Activated CD4-positive, alpha-beta T cell treated with anti-CD3 and anti-CD28 coated beads, Interleukin-2, Interleukin-4, amounts not matched to agents 100 ng/mL and 50 ng/mL, durations not matched to agents 16 hours and 8 hours (primary cell): ENCODE data around the gene SHF.
A peak's percentile ranks its signal among the peaks of the same experiment; 100 is the strongest.

Experiments used
- DNase-seq: peaks from one replicate; pipeline ENCODE4 v3.0.0-alpha.2; 2020; ENCODE audit warnings: low spot score

The SHF gene

DNA sequence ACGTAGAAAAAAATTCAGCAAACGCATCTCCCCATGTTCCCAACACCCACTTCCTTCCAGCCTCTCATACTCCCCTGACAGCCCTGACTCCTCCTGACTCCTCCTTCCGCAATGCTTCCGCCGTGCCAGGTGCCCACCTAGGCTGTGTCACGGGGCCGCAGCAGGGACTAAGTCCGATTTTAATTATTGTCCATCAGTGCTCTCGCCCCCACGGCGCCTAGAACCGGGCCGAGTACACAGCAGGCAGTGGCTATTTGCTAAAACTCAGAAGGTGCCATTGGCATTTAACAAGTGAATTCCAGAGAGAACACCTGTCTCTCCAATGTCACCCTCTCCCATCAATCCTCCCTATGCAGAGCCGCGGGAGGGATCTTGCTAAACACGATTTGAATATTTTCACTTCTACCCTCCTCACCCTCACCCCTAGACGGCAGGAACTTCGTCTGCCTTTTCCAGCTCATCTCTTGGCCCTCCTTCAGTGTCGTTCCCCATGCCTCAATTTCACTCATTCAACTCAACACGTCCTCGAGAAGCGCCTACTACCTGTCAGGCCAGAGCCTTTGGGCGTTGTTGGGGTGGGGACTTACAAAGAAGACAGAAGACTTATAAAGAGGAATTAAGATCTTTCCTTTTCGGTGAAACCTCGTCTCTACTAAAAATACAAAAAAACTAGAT, 11.5 kb upstream of the SHF start:
- peak; percentile 40 for DNase-seq

DNA sequence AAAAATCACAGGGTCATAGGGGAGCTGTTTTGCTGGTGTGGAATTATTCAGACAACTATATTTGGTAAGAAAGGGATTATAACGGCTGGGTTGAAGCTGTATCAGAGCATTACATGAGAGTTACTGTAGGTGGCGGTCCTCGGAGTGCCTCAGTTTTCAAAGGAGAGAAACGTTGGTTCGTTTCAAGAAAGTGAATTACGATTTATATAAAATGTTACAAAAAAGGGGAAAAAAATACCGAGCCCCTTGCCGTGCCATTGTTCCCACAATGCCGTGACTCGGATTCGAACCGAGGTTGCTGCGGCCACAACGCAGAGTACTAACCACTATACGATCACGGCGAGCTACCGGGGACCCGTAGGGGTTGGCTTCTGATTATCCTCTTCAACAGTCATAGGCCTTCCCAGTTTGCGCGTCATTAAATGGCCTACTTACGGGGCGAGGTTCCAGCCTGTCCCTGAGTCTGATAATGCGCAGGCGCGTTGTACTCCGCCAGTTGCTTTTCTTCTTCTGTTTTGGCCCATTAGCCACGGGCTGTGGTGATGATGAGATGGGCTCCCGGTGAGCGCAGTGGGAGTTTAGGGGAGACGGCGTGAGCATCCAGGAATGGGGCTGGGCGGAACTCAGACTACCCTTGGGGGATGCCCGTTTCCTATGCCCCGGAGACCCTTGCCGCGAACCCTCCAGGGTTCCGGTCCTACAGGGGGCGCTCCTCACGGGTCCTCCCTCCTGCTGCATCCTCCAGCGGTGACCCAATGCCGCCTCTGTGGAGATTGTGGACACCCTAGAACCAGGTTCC, 10.8 kb upstream of the SHF start:
- peak; percentile 92 for DNase-seq

DNA sequence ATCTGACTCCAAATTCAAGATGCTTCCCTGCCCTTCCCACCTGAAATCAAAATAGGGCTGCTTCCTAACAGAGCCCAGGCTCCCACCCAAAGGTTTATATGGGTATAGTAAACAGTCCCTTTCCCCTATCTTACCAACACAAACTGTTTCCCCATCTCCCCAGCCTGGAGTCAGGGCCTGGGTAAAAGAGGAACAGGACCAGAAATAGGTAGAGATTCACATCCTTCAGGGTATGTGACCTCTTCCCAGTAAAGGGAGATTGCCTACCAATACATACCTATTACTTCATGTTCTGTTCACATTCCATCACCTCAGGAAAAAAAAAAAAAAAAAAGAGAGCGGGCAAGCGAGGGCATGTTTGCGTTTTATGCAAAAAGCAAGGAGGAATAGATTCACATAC, 9.7 kb upstream of the SHF start:
- no peak for DNase-seq

DNA sequence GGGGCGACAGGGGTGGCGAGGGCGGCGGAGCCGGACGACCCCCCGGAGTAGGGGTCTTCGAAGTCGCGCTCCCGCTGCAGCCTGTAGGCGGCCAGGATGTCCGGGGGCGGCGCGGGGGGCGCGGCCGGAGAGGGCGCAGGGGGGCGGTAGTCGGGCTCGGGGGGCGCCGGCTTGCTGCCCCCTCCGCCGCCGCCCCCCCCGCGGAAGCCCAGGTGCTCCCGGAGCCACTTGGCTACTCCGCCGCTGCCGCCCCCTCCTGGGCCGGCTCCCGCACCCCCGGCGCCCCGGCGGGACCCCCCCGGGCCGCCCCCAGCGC, 230 bp downstream of the SHF start:
- no peak for DNase-seq

DNA sequence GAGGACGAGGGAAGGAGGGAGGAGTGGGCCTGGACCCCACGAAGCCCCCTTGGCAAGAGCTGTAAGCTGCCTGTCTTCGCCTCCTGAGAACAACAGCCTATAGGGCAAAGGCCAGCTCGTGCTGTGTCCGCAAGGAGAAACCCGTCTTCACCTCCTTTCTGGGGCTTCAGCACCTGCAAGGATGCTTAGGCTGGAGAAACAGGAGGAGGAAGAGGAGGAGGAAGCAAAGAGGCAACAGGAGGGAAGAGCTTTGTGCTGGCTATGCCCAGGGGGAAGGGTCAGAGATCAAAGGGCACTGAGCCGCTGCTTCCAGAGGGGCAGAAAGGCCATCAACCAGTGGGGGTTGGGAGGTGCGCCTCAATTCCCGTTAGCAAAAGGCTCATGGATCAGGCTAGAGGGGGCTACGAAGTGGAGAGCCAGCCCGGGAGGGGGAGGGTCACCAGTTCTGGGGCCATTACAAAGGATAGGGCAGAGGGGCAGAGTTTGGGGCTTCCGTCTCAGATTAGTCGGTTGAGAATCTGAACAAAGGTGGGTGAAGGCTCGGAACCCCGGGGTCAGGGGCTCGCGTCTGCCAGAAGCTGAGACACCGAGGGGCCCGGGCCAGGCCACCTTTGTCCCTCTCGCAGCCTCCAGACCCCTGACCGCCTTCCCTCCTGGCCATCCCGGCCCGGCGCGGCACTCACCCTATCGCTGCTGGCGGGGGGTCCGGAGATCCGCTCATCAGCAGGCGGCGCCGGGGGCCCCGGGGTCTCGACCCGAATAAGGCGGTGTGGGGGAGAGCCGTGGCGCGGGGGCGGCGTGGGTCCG, 792 bp downstream of the SHF start:
- DNase-seq: no peak

DNA sequence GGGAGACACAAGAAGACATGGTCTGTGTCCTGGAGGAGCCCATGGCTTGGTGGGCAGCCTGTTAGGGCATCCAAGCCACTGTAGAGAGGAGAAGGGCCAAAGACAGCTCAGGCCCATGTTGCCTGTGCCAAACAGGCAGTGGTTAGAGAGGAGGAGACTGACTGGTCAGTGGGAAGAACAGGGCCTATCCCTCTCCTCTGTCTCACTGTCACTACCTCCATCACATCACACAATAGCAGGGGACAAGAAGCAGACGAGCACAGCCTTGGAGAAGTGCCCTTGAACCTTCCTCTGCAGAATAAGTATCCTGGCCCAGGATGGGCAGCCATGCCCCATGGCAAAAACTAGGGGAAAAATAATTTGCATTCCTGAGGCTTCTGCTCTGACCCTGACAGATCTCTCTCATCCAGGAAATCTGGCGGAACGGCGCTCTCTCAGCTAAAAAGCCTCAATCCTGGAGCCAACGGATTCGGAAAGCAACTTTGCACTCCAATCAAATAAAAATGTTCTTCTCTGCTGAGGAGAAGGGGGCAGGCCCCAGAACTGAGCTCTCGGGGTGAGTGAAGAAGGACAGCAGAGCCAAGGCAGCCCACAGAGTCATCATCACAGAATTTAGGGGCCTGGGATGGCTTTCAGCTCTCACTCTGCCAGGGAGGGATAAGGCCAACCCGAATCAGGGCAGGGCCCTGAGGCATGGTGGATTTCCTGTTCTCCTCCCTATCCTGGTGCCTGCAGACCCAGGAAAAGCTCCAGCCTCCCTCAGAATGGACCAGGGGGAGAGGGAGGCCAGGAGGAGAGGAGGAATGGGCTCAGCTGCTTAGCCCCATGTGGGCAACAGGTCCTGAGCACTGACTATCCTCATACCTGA, 1.6 kb downstream of the SHF start:
- DNase-seq: no peak

DNA sequence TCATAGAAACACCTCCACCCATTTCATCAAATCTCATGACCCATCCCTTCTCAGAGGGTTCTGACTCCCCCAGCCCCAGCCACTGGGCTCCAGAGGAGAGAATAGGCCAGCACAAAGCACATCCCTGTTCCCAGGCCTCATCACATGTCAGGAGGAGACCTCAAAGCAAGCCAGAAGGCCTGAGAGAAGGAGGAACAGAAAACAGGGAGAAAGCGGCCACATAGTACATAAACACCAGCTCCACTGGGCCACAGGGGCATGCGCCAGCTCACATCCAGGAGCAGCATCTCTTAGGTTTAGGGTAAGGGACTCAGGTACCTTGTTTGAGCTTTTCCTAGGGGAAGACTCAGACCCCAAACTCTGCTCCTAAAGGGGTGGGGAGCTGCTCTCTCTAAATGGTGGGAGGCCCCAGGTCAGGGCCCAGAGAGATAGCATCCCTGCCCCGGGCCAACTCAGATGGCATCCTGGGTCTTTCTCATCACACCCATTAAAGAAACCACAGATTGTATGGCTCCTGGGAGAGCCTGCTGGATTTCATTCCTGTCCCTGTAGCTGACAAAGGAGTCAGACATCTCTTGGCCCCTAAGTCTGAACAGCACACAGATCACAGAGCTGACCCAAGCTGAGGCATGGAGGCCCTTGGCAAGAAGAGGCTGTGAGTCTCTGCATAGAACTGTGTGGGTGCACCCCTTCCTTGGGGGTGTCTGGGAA, 2.5 kb downstream of the SHF start:
- no peak for DNase-seq

DNA sequence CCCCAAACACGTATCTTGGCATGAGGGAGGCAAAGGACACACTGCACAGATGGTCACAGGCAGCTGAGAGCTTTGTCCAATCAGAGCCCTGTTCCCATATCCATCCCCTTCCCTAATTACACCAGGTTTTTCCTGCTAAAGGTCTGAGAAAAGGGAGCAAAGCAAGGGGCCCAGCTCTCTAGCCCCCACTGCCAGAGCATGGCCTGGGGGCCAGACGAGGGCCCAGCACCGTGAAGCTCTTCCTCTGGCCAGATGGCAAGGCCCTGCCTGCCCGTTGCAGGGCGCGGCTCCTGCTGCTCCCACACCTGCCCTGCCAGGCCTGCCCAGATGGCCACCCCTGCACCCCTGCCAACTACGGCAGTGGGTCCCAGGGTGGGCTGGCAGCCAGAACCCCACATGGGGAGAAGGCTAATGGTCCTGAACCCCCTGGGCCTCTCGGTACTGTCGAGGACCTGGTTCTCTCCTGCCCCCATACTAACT, 3.2 kb downstream of the SHF start:
- DNase-seq: no peak

DNA sequence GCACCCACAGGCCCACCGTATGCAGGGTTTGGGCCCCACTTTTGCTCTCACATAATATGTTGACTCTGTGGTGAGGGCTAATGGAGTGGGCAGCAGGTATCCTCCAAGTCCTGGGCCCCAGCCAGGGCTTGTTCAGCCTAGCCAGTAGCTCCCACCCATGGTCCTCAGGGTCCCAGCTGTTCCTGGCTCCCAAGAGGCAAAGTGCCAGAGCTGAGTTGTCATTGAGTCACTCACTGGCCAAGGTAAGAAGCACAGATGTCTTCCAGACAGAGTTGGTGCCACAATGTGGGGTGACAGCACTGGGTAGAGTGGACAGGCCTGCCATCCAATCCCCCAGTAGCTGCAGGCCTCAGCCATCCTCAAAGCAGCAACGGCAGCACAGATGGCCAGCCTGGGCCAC, 4.3 kb downstream of the SHF start:
- DNase-seq: no peak

DNA sequence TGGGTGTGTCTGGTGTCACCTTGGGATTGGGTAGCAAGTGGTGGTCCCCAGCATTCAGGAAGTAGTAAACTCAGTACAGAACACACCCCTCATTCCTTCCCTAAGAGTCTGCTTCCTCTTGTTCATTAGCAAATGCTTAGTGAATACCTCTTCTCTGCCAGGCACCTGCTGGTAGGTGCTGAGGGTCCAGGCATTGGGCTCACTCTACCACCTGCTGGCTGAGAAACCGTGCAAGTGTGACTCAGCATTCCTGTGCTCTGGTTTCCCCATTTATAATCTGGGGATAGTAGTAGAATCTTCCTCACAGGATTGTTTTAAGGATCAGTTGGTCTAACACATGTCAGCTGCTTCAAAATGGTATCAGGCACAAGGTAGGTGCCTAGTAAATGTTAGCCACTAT, 4.8 kb downstream of the SHF start:
- no peak for DNase-seq

DNA sequence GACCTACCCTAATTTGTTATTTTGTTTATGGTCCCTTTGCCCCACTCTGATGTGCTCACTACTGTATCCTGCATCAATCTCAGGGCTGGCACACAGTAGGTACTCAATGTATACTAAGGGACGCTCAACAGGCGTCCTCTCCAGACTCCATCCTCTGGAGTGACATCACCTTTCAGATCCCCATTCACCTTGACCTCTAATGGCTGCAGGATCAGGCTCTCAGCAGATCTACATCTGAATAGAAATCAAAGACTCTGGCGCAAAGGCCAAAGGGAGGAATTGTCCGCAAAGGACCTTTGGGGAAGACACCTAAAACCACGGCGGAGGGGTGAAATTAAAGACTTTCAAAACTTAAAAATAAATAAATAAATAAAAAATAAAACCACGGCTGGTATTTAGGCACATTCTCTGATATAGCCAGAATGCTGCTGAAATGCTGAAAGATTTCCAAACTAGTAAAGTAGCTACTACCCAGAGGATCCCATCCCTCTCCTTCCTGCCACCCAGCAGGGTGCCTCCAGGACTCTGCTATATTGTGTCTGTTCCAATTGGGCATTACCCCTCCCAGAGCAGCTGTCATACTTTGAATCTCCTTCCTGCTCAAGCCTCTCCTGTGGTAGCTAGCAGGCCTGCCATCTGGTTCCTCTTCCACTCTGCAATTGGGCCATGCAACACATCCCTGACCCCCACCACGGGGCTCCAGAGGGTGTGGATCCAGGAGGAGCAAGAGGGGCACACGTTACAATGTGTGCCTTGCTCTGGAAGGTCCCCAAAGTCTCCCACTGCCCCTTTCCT, 6.1 kb downstream of the SHF start:
- no peak for DNase-seq

DNA sequence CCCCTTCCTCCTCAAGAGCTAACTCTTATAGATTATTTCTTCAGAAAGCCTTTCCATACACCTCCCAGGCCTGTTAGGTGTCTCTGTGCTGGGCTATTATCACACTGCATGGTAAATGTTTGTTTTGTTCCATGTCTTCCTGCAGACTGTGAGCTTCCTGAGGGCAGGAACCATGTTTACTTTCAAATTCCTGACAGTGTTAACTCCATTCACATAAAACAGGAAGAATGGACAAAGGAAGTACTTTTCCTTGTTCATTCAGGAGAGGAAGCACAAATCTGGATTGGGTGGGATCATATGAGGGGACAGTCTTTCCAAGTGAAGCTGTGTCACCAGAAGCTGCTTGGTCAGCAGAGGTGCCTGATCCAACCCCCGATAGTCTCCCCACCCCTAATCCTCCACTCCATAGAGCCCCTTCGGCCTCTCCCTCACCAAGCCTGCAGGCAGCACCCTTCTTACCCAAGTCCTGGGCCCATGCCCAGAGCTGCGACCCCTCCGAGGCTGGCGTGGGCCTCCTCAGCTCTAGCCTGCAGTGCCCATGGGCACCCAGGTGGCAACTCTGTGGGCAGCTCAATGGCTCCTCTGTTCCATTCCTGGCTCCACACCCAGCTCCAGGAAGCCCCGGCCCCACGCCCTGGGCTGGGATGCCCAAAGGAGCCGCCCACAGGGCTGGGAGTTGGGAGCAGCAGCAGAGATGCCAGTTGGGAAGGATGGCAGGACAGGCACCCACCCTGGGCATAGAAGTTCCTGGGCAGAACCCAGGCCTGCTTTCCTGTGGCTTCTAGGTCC, 6.9 kb downstream of the SHF start:
- DNase-seq: no peak

DNA sequence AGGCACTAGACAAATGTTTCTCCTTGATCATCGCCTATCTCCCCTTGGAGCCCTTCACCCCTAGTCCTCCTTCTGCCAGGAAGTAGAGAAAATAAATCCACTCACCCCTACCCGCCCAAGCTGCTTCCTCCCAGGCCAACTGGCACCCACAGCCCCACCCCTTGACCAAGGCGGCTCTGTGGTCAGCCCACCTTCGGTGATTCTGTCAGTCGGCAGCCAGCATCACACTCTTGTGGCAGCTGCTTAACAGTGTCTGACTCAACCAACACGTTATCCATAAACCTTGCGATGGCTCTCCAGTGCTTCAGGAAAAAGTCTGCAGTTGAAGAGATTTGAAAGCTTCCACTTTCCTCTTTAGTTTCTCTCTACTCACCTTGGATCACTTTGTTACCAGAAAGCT, 7.6 kb downstream of the SHF start:
- DNase-seq: peak; percentile 31

DNA sequence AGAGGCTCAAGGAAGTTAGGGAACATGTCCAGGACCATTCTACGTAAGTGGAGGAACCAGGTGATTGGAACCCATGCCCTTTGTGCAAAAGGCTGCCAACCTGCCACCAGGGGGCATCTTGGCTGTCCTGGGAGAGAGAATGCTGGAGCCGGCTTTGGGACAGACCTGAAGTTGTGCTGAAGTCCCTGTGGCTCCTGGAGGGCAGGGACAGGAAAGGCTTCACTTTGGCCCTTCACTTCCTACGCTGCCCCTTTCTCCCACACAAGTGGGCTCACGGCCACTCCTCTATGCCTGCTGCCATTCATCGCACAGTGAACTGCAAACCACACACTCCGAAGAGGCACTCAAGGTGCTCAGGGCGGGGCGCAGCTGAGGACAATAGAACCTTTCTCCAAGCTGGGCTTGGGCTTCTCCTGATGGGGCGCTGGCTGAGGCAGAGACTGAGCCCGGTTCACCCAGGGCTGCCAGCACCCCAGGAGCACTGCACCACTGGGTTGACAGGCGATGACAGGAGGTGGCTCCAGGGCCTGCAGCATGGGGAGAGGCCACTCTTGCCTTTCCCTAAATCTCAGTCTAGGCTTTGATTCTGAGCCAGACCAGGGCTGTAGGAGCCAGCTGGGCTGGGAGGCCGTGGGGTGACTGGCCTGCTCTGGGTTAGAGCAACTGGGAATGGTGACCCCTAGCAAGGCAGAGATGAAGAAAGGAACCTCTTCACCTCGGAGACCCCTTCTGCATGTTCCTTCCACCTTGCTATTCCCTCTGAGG, 8.4 kb downstream of the SHF start:
- peak; percentile 40 for DNase-seq

DNA sequence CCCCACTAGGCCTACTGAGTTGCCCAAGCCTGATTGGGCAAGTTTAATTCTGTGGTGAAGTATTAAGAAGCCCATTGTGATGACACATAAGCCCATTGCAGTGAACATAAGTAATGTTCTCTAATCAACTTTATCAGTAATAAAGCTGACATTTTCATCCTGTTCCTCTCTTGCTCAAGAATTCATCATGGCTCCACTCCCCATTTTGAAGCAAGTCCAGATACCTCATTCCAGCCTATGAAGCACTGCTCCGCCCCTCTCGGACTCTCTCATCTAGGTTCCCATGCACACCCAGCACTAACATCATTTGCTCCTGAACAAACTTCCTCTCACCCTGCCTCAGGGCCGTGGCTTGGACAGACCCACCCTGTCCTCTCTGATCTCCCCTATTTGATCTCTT, 10.5 kb downstream of the SHF start:
- no peak for DNase-seq

DNA sequence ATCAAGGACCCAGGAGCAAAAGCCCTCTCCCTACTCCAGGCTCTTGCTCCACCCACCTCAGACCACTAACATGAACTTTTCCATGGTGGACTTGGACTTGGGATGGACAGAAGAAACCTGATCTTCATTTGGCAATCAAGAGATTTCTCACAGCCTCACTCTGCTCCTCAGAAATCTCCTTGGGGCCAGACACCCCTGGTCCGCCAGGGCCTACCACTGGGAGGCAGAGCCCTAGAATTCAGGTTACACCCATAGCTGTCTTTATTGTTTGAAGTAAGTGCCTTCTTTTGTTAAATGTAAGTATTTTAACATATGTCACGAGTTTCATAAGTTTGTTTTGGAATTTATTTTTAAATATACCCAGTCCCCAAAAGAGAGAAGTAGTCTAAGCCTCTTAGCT, 13.2 kb downstream of the SHF start:
- no peak for DNase-seq

DNA sequence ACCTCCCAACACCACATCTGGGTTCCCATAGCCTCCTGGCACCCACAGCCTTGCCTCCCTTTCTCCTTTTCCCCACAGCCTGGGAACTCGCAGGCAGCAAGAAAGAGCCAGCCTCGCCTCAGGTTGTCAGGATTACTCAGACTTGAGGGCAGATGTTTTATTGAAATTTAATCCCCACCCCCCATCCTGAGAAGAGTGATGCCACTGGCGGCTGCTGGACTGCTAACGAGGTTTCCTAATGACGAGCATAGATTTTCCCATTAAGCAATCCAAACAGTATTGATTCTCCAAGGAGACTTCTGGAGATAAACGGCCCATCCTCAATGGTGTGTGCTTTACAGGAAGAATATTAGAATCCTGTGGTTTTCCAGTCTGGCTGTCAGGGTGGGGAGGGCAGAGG, 13.7 kb downstream of the SHF start:
- DNase-seq: no peak

DNA sequence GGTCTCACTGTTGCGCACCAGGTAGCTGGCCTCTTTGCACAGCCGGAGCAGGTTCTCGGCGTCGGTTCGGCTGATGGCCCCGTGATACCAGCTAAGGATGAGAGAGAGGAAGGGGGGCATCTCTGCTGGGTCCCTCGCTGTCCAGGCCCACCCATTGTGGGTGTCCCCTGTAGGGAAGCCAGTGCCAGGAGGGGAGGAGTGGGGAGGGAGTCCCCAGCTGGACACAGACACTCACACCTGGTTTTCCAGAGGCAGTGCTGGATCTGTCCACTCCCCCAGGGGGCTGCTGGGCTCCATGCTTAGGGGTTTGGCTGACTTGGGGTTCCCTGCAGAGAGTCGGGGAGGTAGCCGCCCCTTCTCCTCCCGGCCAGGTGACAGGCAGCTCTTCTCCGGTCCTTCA, 15.9 kb downstream of the SHF start:
- DNase-seq: no peak
